Parathyroid adenoma (tissue), 2 donors: ENCODE results near the gene CFAP61.

Experiments used
- H2AFZ ChIP-seq: fragments of 300-600 bp; sonication (generic); one replicate; pipeline ENCODE4 v1.7.0; 2017; ENCODE audit warnings: antibody characterized with exemption, mild to moderate bottlenecking
- H3K27ac ChIP-seq: fragments of 300-600 bp; sonication (generic); one replicate; pipeline ENCODE4 v1.7.0; 2017
- H3K27me3 ChIP-seq: fragments of 300-600 bp; sonication (generic); one replicate; pipeline ENCODE4 v1.7.0; 2017; ENCODE audit warnings: low read length; ENCODE audit not compliant: control insufficient read depth, insufficient read depth
- H3K36me3 ChIP-seq: fragments of 300-600 bp; sonication (generic); one replicate; pipeline ENCODE4 v1.7.0; 2017; ENCODE audit warnings: low read length; ENCODE audit not compliant: control insufficient read depth, insufficient read depth
- H3K4me1 ChIP-seq: fragments of 300-600 bp; sonication (generic); one replicate; pipeline ENCODE4 v1.7.0; 2017; ENCODE audit warnings: control low read depth
- H3K4me2 ChIP-seq: fragments of 300-600 bp; sonication (generic); one replicate; pipeline ENCODE4 v1.7.0; 2017; ENCODE audit warnings: low read length
- H3K4me3 ChIP-seq: fragments of 300-600 bp; sonication (generic); one replicate; pipeline ENCODE4 v1.7.0; 2017; ENCODE audit warnings: low read depth, low read length
- H3K79me2 ChIP-seq: fragments of 300-600 bp; sonication (generic); one replicate; pipeline ENCODE4 v1.7.0; 2017; ENCODE audit warnings: control low read depth
- H3K9ac ChIP-seq: fragments of 300-600 bp; sonication (generic); one replicate; pipeline ENCODE4 v1.7.0; 2017; ENCODE audit warnings: mild to moderate bottlenecking
- H3K9me3 ChIP-seq: fragments of 300-600 bp; sonication (generic); one replicate; pipeline ENCODE4 v1.7.0; 2017; ENCODE audit warnings: low read length; ENCODE audit not compliant: control insufficient read depth
- TF ChIP-seq, protein P1 (sequence below): fragments of 300-600 bp; sonication (generic); IDR thresholded peaks from one replicate; pipeline ENCODE4 v1.7.0; 2017; ENCODE audit warnings: antibody characterized with exemption, mild to moderate bottlenecking
- donor health status: primary hyperparathyroidism.

Gene CFAP61

DNA sequence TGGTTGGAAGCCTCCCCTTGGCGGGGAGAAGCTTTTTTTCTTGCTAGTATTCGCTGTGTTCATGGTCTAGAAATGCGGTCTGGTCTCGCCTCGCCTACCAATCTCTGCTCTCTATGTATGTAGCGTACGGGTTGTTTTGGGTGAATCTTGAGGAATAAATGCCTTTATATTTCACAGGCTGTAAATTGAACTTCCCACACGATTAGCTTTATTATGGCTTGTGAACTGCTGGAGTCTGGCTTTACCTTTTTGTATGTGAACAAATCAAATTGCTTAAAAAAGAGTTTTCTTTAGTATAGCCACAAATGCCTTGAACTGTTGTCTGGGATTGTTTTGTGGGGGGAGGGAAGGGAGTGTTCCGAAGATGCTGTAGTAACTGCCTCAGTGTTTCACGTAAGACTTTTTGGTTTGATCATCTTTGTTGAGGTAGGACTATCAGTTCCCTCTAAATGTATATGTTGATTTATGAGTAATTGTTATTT, 317.8 kb downstream of the CFAP61 start:
- H3K27me3 ChIP-seq, result no peaks in the 10 kb centered on the region
- H3K4me1 ChIP-seq, result no peaks in the 10 kb centered on the region
- H3K27ac ChIP-seq, result no peak overlapping the region
- no peak overlapping the region for H3K4me2 ChIP-seq
- no peak overlapping the region for H3K9ac ChIP-seq
- H3K79me2 ChIP-seq, result no peaks in the 10 kb centered on the region
- no peaks in the 10 kb centered on the region for H3K36me3 ChIP-seq
- TF ChIP-seq, protein P1, sequence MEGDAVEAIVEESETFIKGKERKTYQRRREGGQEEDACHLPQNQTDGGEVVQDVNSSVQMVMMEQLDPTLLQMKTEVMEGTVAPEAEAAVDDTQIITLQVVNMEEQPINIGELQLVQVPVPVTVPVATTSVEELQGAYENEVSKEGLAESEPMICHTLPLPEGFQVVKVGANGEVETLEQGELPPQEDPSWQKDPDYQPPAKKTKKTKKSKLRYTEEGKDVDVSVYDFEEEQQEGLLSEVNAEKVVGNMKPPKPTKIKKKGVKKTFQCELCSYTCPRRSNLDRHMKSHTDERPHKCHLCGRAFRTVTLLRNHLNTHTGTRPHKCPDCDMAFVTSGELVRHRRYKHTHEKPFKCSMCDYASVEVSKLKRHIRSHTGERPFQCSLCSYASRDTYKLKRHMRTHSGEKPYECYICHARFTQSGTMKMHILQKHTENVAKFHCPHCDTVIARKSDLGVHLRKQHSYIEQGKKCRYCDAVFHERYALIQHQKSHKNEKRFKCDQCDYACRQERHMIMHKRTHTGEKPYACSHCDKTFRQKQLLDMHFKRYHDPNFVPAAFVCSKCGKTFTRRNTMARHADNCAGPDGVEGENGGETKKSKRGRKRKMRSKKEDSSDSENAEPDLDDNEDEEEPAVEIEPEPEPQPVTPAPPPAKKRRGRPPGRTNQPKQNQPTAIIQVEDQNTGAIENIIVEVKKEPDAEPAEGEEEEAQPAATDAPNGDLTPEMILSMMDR, result no peak
- H3K9me3 ChIP-seq, result no peaks in the 10 kb centered on the region
- H2AFZ ChIP-seq, result no peak overlapping the region
- no peak overlapping the region for H3K4me3 ChIP-seq

DNA sequence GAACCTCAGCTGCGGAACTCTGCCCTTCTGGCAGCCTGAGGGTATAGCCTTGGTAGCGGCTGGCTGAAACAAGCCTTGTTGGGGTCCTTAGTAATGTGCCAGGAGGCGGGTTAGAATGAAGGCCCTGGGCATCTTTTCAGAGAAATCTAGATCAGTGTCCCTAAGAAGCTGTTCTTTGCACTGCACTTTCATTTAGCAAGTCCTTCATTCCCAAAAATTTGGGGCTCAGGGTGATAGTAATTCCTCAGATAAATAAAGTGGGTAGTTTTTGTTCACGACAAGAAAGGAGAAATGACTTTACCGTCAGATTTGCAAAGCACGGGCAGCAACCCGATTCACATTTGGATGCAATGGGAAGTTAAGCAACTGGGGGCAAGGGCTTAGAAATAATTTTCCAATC, 318.8 kb downstream of the CFAP61 start:
- Histone ChIP-seq H3K36me3 (no peaks in the 10 kb centered on the region), H3K9me3 (no peaks in the 10 kb centered on the region), H3K27ac (no peak overlapping the region), H3K4me1 (no peaks in the 10 kb centered on the region), H3K9ac (no peak overlapping the region), H3K79me2 (no peaks in the 10 kb centered on the region), H3K4me3 (no peak overlapping the region), H3K27me3 (no peaks in the 10 kb centered on the region), H2AFZ (no peak overlapping the region), H3K4me2 (no peak overlapping the region)
- TF ChIP-seq, protein P1, result no peak

DNA sequence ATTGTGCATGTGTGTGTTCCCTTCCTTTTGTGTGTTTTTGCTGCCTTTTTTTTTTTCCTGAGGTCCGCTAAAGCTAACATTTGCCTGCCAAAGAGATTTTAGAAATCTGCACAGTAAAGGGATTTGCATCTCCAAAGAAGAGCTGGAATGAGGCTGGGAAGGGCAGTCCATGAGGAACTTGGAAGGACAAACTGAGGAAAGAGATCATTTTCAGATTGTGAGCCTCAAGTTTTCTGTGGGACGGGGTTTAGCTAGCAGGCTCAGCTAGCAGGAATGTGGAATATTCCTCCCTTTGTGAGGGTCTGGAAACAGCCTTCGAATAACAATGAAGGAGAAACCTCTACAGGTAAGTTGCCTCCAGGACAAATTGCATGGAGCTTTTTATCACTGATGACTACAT, 319.3 kb downstream of the CFAP61 start:
- H3K36me3 ChIP-seq, result no peaks in the 10 kb centered on the region
- no peak overlapping the region for H2AFZ ChIP-seq
- H3K9ac ChIP-seq, result no peak overlapping the region
- TF ChIP-seq, protein P1, result no peak
- no peak overlapping the region for H3K4me2 ChIP-seq
- no peaks in the 10 kb centered on the region for H3K4me1 ChIP-seq
- no peak overlapping the region for H3K4me3 ChIP-seq
- H3K27ac ChIP-seq, result no peak overlapping the region
- no peaks in the 10 kb centered on the region for H3K9me3 ChIP-seq
- no peaks in the 10 kb centered on the region for H3K27me3 ChIP-seq
- no peaks in the 10 kb centered on the region for H3K79me2 ChIP-seq

DNA sequence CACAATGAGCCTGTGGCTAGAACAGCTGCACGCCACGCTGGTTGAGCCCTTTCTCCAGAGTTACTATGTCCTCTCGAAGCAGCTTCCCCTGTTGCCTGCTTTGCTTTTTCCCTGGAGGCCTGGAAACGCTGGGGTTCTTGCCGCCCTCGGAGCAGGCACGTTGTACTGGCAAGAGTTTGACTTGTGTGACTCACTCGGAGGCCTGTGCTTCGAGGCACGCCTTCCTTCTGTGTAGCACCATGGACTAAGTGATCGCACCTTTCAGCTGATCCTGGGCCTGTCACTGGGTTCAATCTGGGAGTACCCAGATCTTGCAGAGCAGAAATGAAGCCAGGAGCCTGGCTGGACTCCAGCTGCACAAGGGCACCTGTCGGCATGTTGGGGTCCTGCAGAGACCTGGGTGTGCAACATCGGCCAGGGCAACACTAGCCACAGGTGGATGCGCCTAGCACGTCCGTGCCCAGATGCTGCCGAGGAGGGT, 320.8 kb downstream of the CFAP61 start:
- Histone ChIP-seq H3K9ac (no peak overlapping the region), H3K79me2 (no peaks in the 10 kb centered on the region), H2AFZ (no peak overlapping the region), H3K27ac (no peak overlapping the region), H3K4me2 (no peak overlapping the region), H3K9me3 (no peaks in the 10 kb centered on the region), H3K36me3 (no peaks in the 10 kb centered on the region), H3K4me1 (no peaks in the 10 kb centered on the region), H3K4me3 (no peak overlapping the region), H3K27me3 (no peaks in the 10 kb centered on the region)
- TF ChIP-seq, protein P1, result no peak

DNA sequence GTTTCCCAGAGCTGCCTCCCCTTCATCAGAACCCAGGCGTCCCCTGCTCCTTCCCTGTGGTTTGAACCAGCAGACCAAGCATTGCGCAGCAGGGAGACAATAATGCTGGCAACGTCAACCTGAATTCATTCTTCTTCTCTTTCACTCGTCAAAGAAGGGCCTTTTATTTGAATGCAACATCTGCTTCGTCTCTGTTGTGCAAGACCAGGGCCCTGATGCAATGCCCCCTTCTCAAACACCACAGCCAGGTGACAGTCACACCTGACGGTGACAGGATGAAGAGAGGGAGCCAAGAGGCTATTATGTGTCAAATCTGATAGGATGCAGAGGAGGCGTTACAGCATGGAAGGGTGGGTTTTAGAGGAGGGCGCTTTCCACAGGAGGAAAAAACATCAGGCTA, 323.5 kb downstream of the CFAP61 start:
- Histone ChIP-seq H3K27me3 (no peaks in the 10 kb centered on the region), H3K79me2 (no peaks in the 10 kb centered on the region), H3K36me3 (no peaks in the 10 kb centered on the region), H3K4me2 (no peak overlapping the region), H3K4me1 (no peaks in the 10 kb centered on the region), H3K4me3 (no peak overlapping the region), H3K9me3 (no peaks in the 10 kb centered on the region), H3K9ac (no peak overlapping the region), H2AFZ (no peak overlapping the region), H3K27ac (no peak overlapping the region)
- TF ChIP-seq, protein P1, result no peak
